PC-9 (cell line): ENCODE data around the gene KRT33B. TPM values are rescaled to one million over a fixed set of nuclear protein-coding genes. Genes with fewer than 3 reads are reported as not detected.
"Not testable (repeated sequence)": the region's sequence is repeated elsewhere in the genome, so short reads cannot be mapped to it uniquely, and the experiment has no call there.

Source experiments
- BruUV-seq: library from RNA; stranded (reverse); fragments of 400-500 nt; replicated peaks from 2 replicates; lab custom pipeline; 2021; lab: Mats Ljungman, UMichigan
- CTCF ChIA-PET: fragments of 300-600 bp; sonication (Branson Sonifier 250); formaldehyde crosslinking; loops from one replicate; lab custom pipeline; 2022; ENCODE audit warnings: antibody characterized with exemption; lab: Charles Lee
- POLR2A ChIA-PET: fragments of 300-600 bp; sonication (Branson Sonifier 250); formaldehyde crosslinking; loops from one replicate; lab custom pipeline; 2022; ENCODE audit warnings: antibody characterized with exemption; ENCODE audit not compliant: unreplicated experiment; lab: Charles Lee
- DNase-seq, 2 experiments: peaks; one replicate each; pipeline versions ENCODE4 v3.0.0 to v3.0.0-alpha.2; 2015 to 2022; ENCODE audit warnings: mixed read lengths in 1 of 2
- H2AFZ ChIP-seq: fragments of 200-600 bp; sonication (generic); 2 replicates; pipeline ENCODE4 v1.8.1; 2017; ENCODE audit warnings: antibody characterized with exemption
- H3F3A ChIP-seq: fragments of 200-600 bp; sonication (generic); 2 replicates; pipeline ENCODE4 v1.8.1; 2017; ENCODE audit warnings: antibody characterized with exemption, mild to moderate bottlenecking, low read depth; ENCODE audit not compliant: insufficient read depth
- H3K27ac ChIP-seq: fragments of 200-600 bp; sonication (generic); 2 replicates; pipeline ENCODE4 v1.6.1; 2016; ENCODE audit warnings: mixed run types
- H3K27me3 ChIP-seq: fragments of 200-600 bp; sonication (generic); 2 replicates; pipeline ENCODE4 v1.6.1; 2016; ENCODE audit warnings: low read depth, mixed run types; ENCODE audit not compliant: insufficient read depth
- H3K36me3 ChIP-seq: fragments of 200-600 bp; sonication (generic); 2 replicates; pipeline ENCODE4 v1.6.1; 2016; ENCODE audit warnings: low read depth, mixed run types
- H3K4me1 ChIP-seq: fragments of 200-600 bp; sonication (generic); replicated peaks from 2 replicates; pipeline ENCODE4 v1.6.1; 2016; ENCODE audit warnings: mixed run types; ENCODE audit not compliant: insufficient read depth
- H3K4me2 ChIP-seq: fragments of 200-600 bp; sonication (generic); 2 replicates; pipeline ENCODE4 v1.6.1; 2017; ENCODE audit warnings: mixed run types
- H3K4me3 ChIP-seq: fragments of 200-600 bp; sonication (generic); 2 replicates; pipeline ENCODE4 v1.6.1; 2016; ENCODE audit warnings: mixed run types
- H3K79me2 ChIP-seq: fragments of 200-600 bp; sonication (generic); 2 replicates; pipeline ENCODE4 v1.6.1; 2017; ENCODE audit warnings: low read depth, mixed run types
- H3K9me2 ChIP-seq: fragments of 200-600 bp; sonication (generic); 2 replicates; pipeline ENCODE4 v1.8.1; 2017; ENCODE audit warnings: mild to moderate bottlenecking; ENCODE audit not compliant: insufficient read depth
- H3K9me3 ChIP-seq: fragments of 200-600 bp; sonication (generic); 2 replicates; pipeline ENCODE4 v1.8.1; 2016; ENCODE audit warnings: low read depth; ENCODE audit not compliant: insufficient read depth
- H4K20me1 ChIP-seq: fragments of 200-600 bp; sonication (generic); 2 replicates; pipeline ENCODE4 v1.8.1; 2017; ENCODE audit not compliant: insufficient read depth
- CTCF ChIP-seq: fragments of 200-600 bp; sonication (generic); conservative IDR thresholded peaks from 2 replicates; pipeline ENCODE4 v1.6.1; 2017; ENCODE audit warnings: mixed run types, antibody characterized with exemption, mild to moderate bottlenecking, moderate library complexity
- EZH2 ChIP-seq: fragments of 200-600 bp; sonication (generic); IDR thresholded peaks from 2 replicates; pipeline ENCODE4 v1.8.0; 2017; ENCODE audit warnings: antibody characterized with exemption, low read depth
- intact Hi-C: fragments of 100-400 bp; cut with micrococcal nuclease; formaldehyde crosslinking; loops from one replicate; pipeline ENCODE4 v1.10.0; 2022; ENCODE audit not compliant: unreplicated experiment
- total RNA-seq: library from RNA; stranded (reverse); gene quantifications from 2 replicates; pipeline ENCODE4 v1.2.3, GENCODE V29; 2021

The KRT33B gene
- total RNA-seq, 1 experiment from 2014 or later, result not detected

GRCh38 chr17:41396996-41397660 lies 27.5 kb upstream of the KRT33B start, which contains the start of gene KRT31:
Gene KRT31, minus strand, starts transcription at chr17:41397608. Its CDS starts 69 bp downstream, at chr17:41397539.
- Histone ChIP-seq H3K27me3 (no peaks in the 10 kb centered on the region), H3K4me2 (no peak within 1 kb of the TSS), H3K36me3 (no peaks in the 10 kb centered on the region), H3K9me3 (no peaks in the 10 kb centered on the region), H3F3A (peaks cover under 1% of the 10 kb centered on the region; the same call in 1 of the 2 replicates), H2AFZ (no peak within 1 kb of the TSS), H3K79me2 (no peaks in the 10 kb centered on the region), H3K4me1 (peaks cover 18% of the 10 kb centered on the region), H3K27ac (no peak within 1 kb of the TSS), H3K4me3 (no peak within 1 kb of the TSS), H4K20me1 (no peaks in the 10 kb centered on the region), H3K9me2 (no peaks in the 10 kb centered on the region)
- intact Hi-C loops, result no loop called here
- TF ChIP-seq EZH2, result no peak
- POLR2A ChIA-PET, result no interaction called here
- CTCF ChIA-PET, result interaction anchor here (0.5 kb wide), 1 partner anchor 304 kb away, joined by 7 read pairs; no protein-coding TSS in a partner anchor
- BruUV-seq, result no TSS peak
- DNase-seq, result no peak

DNA sequence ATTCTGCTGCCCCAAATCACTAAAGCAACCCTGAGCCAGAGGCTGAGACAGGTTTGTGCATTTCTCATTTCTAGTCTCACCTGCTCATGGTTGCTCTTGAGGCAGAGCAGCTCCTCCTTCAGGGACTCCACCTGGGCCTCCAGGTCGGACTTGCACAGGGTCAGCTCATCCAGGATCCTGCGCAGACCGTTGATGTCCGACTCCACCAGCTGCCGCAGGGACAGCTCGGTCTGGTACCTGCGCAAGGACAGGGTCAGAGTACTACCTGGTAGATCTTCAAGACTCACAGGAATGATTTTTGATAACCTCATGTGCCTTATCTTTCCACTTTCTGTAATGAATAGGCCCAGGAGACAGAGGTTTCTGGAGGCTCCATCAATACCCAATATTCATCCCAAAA lies 26.7 kb upstream of the KRT33B start:
- H3K4me1 ChIP-seq, result peaks cover 21% of the 10 kb centered on the region
- no peaks in the 10 kb centered on the region for H3K9me2 ChIP-seq
- no peaks in the 10 kb centered on the region for H3K79me2 ChIP-seq
- BruUV-seq, result no TSS peak
- no peak overlapping the region for H2AFZ ChIP-seq
- CTCF ChIA-PET, result interaction anchor here (0.5 to 0.6 kb wide), 2 partner anchors 61 to 305 kb away, joined by 3 to 7 read pairs; no protein-coding TSS in a partner anchor
- POLR2A ChIA-PET, result no interaction called here
- H3K27me3 ChIP-seq, result no peaks in the 10 kb centered on the region
- H3K9me3 ChIP-seq, result no peaks in the 10 kb centered on the region
- DNase-seq, result no peak
- no peak overlapping the region for H3K4me2 ChIP-seq
- no peaks in the 10 kb centered on the region for H4K20me1 ChIP-seq
- no peaks in the 10 kb centered on the region for H3K36me3 ChIP-seq
- no peaks in the 10 kb centered on the region; the same call in 1 of the 2 replicates for H3F3A ChIP-seq
- no peak overlapping the region for H3K4me3 ChIP-seq
- no peak overlapping the region for H3K27ac ChIP-seq
- intact Hi-C loops, result no loop called here
- TF ChIP-seq EZH2 (no peak), CTCF (no peak)

GRCh38 chr17:41395611-41396010 lies 26.0 kb upstream of the KRT33B start:
- Histone ChIP-seq H2AFZ (no peak overlapping the region), H3K9me3 (no peaks in the 10 kb centered on the region), H3F3A (no peaks in the 10 kb centered on the region; the same call in 1 of the 2 replicates), H3K36me3 (no peaks in the 10 kb centered on the region), H3K27ac (no peak overlapping the region), H3K4me2 (no peak overlapping the region), H4K20me1 (no peaks in the 10 kb centered on the region), H3K27me3 (no peaks in the 10 kb centered on the region), H3K4me3 (no peak overlapping the region), H3K9me2 (no peaks in the 10 kb centered on the region), H3K79me2 (no peaks in the 10 kb centered on the region), H3K4me1 (peaks cover 21% of the 10 kb centered on the region)
- CTCF ChIA-PET, result no interaction called here
- intact Hi-C loops, result no loop called here
- BruUV-seq, result no TSS peak
- TF ChIP-seq EZH2 (no peak), CTCF (no peak)
- POLR2A ChIA-PET, result no interaction called here
- DNase-seq, result no peak

DNA sequence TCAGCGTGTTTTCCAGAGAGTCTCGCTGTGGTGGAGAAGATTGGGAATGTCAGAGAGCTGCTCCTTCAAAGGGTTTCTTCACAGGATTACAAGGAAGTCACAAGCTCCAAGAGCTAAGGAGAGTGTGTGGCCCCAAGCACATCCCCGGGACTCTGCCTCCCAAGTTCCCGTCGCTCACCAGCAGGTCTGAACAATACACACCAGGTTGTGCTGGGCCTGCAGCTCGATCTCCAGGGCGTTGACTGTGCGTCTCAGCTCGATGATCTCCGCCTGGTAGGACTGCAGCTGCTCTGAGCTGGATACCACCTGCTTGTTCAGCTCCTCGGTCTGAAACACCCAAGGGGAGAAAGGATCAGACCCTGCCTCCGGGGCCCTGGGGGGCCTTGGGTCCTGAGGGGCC lies 25.4 kb upstream of the KRT33B start:
- CTCF ChIA-PET, H3K36me3 ChIP-seq, H3K27ac ChIP-seq, H2AFZ ChIP-seq, H4K20me1 ChIP-seq, H3K27me3 ChIP-seq, BruUV-seq, H3K4me3 ChIP-seq, H3K79me2 ChIP-seq, H3K9me3 ChIP-seq, H3F3A ChIP-seq, POLR2A ChIA-PET, H3K4me2 ChIP-seq, H3K9me2 ChIP-seq, DNase-seq, intact Hi-C loops: not testable (repeated sequence)
- peaks cover 21% of the 10 kb centered on the region for H3K4me1 ChIP-seq
